ENCODE measurements around the gene TRIP6. TPM values are rescaled to one million over a fixed set of nuclear protein-coding genes. Genes with fewer than 3 reads are reported as not detected.

The TRIP6 gene
- total RNA-seq, 2 experiments from 2014 or later = 33.6 to 35.8 TPM

DNA sequence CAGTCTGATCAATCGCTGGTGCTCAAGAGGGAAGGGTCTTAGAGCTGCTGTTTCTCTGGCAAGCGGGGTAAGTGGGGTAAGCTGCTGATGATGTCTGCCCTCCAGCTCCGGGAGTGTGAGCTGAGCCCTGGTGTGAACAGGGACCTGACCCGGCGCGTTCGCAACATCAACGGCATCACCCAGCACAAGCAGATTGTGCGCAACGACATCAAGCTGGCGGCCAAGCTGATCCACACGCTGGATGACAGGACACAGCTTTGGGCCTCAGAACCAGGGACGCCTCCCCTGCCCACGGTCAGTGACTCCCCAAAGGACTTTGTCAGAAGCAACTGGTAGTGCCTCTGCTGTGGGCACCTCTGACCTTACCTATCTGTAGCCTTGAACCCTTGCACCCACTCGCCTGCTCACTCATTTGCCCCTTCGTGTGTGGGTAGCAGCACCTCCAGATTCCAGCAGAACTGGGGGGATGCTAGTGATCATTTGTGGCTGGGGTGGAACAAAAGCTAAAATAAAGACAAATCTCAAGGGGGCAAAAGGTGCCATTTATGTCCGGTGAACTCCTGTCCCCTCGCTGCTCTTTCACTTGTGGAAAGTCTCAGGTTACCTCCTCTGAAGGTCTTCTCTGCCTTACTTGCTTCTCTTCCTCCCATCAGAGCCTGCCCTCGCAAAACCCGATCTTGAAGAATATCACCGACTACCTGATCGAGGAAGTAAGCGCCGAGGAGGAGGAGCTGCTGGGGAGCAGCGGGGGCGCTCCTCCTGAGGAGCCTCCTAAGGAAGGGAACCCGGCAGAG is 19.2 kb downstream of the TRIP6 start:
- POLR2A ChIA-PET = interaction anchor here (6.2 kb wide), 1 partner anchor 10 kb away, joined by 71 read pairs; the partner anchor contains the start of gene SRRT
- CTCF ChIA-PET = interaction anchor here (0.9 to 4.6 kb wide), 2 partner anchors 9 to 11 kb away, joined by 3 to 25 read pairs; partner anchors contain the start of genes ACHE and SRRT

- POLR2A ChIA-PET = interaction anchor here (6.2 kb wide), 1 partner anchor 11 kb away, joined by 71 read pairs; the partner anchor contains the start of gene SRRT
- CTCF ChIA-PET = interaction anchor here (0.7 to 4.6 kb wide), 4 partner anchors 8 to 331 kb away, joined by 3 to 25 read pairs (median 3); partner anchors contain the start of genes ACHE, PLOD3, SLC12A9 and SRRT
Measured at GRCh38 chr7:100886936-100887515, 19.8 kb downstream of the TRIP6 start.

DNA sequence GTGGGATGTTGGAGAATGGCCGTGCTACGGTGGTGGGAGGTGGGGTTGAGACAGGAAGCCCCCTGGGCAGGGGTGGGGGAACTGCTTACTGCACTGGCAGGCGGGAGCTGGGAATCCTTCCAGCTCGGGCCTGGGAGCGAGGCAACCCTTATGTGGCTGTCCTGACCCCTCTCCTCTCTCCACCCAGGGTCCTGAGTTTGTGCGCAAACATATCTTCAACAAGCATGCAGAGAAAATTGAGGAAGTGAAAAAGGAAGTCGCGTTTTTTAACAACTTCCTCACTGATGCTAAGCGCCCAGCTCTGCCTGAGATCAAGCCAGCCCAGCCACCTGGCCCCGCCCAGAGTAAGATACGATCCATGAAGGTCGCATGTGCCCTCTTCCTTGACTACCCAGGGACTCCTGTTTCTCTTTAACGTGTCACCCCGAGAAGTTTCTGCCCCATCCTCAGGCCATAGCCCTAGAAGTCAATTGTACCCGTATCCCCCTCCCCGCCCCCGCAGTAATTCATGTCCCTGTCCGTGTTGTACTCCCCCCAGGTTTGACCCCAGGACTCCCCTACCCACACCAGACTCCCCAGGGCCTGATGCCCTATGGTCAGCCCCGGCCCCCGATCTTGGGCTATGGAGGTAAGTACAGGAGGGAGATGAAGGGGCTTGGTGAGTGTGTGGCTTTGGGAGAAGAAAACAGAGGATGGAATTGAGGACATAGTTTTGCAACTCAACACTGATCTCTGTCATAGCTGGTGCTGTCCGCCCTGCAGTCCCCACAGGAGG is 20.5 kb downstream of the TRIP6 start:
- POLR2A ChIA-PET = interaction anchor here (6.2 kb wide), 1 partner anchor 12 kb away, joined by 71 read pairs; the partner anchor contains the start of gene SRRT
- CTCF ChIA-PET = interaction anchor here (0.6 to 4.6 kb wide), 6 partner anchors 8 to 330 kb away, joined by 3 to 25 read pairs (median 3); partner anchors contain the start of genes ACHE, PLOD3, POP7 and SLC12A9

- CTCF ChIA-PET = interaction anchor here (0.6 to 4.6 kb wide), 9 partner anchors 13 to 363 kb away, joined by 3 to 25 read pairs (median 4); partner anchors contain the start of genes POP7, SLC12A9, SRRT and TRIM56
Measured at GRCh38 chr7:100888291-100888987, 21.3 kb downstream of the TRIP6 start.

DNA sequence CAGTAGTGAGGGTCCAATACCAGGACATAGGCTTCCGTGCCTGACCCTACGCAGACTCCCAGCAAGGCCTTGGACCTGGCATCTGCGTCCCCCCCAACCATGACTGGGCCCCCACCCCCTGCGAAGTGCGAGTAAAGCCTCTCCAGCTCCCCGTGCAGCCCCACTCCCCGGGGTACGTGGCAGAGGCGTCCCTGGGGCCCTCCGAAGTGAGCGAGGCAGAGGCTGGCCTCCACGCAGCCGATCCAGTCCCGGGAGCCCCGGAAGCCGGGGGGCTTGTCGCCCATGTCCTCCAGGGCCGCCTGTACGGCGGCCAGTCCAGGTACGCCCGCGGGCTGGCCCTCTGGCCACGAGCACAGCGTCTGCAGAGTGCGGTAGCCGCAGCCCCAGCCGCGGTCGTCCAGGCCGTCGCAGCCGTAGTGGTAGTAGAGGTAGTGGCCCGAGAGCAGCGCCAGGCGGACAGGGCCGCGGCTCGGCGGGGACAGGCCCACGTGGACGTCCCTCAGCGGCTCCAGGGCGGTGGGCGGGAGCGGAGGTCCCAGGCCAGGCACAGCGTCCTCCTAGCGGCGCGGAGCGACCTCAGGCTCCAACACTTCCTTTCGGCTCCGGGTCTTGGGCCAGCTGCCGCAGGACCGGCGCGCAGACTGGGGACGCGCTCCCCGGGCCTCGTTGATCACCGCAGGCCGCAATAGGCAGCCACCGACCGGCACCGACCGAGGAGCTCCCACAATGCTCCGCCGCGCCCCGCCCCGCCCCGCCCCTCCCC is 22.0 kb downstream of the TRIP6 start, which contains the start of gene UFSP1:
TSS of gene UFSP1 (minus strand) at position 728 of the 763 bp plus-strand sequence. CDS start at position 284, 444 bp downstream.
- CTCF ChIA-PET = interaction anchor here (0.6 to 4.6 kb wide), 14 partner anchors 9 to 467 kb away, joined by 3 to 25 read pairs (median 4); partner anchors contain the start of genes POP7, SLC12A9, SRRT and TRIM56
- POLR2A ChIA-PET = interaction anchor here (0.6 to 6.2 kb wide), 8 partner anchors 13 to 1895 kb away, joined by 3 to 71 read pairs (median 6); partner anchors contain the start of genes SLC12A9, SRRT and TRIM56

More at GRCh38 chr7:100888291-100888987, 21.3 kb downstream of the TRIP6 start:
- POLR2A ChIA-PET = interaction anchor here (0.7 to 6.2 kb wide), 3 partner anchors 12 to 1894 kb away, joined by 3 to 71 read pairs (median 5); partner anchors contain the start of gene SRRT

DNA sequence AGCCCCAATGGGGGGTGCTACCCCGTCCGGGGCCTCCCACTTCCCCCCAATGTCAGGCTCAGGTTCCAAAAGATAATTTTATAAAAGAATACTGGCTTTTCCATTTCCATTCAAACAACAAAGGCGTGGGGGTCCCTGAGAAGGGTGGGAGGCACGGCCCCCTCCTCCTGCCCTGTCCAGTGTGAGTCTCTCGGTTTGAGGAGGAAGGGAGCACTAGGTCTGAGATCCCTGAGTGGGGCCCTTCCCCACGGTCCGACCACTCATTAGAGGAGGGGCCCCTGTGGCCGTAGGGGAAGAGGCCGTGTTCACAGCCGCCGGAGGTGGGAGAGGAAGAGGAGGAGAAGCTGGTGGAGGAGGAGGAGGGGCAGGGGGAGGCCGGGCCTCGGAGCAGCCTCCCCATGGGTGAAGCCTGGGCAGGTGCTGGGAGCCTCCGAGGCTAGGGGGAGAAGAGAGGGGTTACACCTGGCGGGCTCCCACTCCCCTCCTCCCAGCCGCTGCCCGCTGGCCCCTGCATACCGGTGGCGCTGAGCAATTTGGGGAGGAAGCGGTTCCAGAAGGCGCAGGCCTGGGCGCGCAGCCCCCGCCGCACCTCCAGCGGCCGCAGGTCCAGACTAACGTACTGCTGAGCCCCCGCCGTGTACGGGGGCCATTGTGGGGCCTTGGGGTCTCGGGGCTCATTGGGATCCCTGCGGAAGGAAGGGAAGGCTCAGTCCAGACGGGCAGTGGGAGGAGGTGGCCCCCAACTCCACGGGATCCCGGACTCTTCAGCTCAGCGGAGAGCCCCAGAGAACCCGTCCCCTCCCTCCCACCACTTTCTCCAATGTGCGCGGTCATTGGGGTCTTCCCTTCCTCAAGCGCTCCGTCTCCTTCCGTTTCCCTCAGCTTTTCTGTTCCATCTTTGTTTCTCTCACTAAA is 23.7 kb downstream of the TRIP6 start:
- POLR2A ChIA-PET = interaction anchor here (0.6 to 6.2 kb wide), 4 partner anchors 15 to 312 kb away, joined by 3 to 71 read pairs (median 6); partner anchors contain the start of genes SRRT and TRIM56

DNA sequence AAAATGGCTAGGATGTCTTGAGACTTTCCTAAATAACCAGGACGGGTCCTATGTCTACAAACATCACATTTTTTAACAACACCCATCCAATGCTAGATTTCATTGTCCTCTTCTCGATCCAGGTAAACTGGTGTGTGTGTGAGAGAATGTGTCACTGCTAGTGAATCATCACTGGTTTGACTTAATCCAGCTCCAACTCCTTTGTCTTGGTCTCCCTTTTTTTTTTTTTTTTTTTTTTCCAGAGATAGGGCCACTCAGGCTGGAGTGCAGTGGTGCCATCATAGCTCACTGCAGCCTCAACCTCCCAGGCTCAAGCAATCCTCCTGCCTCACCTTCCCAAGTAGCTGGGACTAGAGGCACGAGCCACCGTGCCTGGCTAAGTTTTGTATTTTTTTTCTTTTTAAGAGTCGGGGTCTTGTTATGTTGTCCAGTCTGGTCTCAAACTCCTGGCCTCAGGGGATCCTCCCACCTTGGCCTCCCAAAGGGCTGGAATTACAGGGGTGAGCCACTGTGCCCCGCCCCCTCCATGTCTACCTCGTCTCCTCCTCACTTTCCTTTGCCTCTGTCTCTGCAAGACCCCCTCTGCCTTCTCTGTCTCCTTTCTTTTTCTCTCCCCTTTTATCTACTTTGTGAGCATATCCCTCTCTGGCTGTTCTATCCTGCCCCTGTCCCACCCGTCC is 24.5 kb downstream of the TRIP6 start:
- ChIA-PET CTCF (interaction anchor here (0.6 to 0.8 kb wide), 3 partner anchors 39 to 735 kb away, joined by 3 to 4 read pairs (median 4); partner anchors contain the start of gene SLC12A9), POLR2A (interaction anchor here (0.6 to 6.2 kb wide), 3 partner anchors 16 to 311 kb away, joined by 3 to 71 read pairs (median 4); partner anchors contain the start of gene SRRT)

More for the DNA sequence above, 23.7 kb downstream of the TRIP6 start:
- CTCF ChIA-PET = interaction anchor here (0.6 to 1.3 kb wide), 5 partner anchors 7 to 734 kb away, joined by 3 to 8 read pairs (median 4); partner anchors contain the start of gene SLC12A9

DNA sequence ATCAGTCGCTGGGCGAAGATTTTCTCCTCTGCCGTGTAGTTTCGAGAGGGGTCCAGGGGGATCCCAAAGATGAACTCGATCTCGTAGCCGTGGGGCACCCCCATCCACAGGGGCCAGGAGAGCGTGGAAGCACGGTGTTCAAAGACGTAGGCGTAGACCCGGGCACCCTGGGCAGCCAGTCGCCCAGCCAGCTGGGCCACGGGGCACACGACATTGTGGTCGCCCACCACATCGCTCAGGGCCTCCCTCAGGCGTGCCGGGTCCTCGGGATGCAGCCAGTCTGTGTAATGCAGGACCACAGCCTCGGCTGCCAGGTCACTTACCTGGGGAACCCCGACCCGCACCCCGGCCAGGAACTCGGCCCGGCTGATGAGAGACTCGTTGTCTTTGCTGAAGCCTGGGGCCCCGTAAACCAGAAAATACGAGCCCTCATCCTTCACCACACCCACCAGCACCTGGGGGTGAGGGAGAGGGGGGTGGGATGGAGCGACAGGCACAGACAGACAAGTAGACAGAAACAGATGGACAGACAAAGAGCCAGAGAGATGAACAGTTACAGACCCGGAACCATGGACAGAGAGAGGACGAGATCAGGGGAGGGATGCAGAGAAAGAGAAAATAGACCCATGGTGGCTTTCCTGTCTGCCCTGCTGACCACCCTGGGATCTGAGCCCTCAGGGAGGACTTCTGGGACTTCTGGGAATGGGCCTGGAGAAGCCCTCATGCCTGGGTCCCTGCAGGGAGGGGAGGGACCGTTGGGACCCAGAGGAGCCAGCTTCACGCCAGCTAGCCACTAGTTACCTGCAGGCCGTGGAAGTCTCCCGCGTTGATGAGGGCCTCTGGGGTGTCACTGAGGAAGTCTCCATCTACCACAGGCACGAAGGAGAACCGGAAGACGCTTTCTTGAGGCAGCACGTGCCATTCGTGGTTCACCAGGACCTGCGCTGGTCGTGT is 25.5 kb downstream of the TRIP6 start:
- ChIA-PET POLR2A (no interaction called here), CTCF (no interaction called here)

DNA sequence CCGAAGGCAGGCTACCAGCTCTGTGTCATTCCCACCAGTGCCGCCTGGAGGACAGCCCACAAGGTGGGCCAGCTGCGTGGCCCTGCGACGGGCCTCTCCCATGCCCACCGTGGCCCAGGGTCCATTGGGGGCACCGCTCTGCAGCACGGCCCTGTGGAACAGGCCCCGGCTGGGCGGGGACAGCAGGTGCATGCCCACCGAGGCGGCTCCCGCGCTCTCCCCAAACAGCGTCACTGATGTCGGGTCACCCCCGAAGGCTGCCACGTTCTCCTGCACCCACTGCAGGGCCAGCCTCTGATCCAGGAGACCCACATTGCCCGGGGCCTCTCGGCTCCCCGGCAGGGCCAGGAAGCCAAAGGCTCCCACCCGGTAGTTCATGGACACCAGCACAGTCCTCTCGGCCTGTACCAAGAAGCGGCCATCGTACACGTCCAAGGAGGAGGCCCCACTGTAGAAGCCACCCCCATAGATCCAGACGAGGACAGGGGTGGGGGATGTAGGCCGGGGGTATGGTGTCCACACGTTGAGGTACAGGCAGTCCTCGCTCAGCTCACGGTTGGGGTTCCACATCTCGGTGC is 26.2 kb downstream of the TRIP6 start:
- POLR2A ChIA-PET = no interaction called here
- CTCF ChIA-PET = no interaction called here

DNA sequence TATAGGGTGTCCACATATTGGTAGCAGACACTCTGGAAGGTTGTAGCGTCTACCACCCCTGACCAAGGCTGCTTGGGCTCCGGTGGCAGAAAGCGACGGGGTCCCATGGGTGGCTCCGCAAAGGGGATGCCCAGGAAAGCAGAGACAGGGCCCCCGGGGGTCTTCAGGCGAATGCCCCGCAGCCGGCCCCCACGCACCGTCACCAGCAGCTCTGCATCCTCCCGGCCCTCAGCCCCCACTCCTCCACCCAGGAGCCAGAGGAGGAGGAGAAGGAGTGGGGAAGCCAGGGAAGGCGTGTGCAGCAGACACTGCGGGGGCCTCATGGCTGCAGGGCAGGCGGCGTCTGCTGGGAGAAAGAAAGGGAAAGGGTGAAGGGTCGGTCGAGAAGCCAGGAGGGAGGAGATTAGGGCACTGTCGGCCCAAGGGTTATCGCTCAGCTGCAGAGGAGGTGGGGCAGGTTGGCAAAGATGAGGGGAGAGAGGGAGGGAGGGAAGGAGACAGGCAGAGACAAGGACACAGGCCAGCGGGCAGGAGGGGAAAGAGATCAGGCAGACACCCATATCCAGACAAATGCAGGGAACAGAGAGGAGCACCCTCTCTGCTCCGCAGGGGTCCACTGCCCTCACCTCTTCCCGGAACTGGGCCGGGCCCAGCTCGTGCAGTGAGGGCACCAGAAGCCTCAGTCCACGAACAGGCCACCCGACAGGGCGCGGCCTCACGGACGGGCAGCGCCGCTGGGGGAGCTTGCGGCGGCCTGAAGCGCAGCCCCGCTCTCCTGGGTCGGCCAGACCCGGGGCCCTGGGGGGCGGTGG is 26.9 kb downstream of the TRIP6 start:
- ChIA-PET POLR2A (no interaction called here), CTCF (interaction anchor here (0.6 to 2.2 kb wide), 12 partner anchors 16 to 248 kb away, joined by 3 to 9 read pairs (median 4); partner anchors contain the start of gene TRIM56)

DNA sequence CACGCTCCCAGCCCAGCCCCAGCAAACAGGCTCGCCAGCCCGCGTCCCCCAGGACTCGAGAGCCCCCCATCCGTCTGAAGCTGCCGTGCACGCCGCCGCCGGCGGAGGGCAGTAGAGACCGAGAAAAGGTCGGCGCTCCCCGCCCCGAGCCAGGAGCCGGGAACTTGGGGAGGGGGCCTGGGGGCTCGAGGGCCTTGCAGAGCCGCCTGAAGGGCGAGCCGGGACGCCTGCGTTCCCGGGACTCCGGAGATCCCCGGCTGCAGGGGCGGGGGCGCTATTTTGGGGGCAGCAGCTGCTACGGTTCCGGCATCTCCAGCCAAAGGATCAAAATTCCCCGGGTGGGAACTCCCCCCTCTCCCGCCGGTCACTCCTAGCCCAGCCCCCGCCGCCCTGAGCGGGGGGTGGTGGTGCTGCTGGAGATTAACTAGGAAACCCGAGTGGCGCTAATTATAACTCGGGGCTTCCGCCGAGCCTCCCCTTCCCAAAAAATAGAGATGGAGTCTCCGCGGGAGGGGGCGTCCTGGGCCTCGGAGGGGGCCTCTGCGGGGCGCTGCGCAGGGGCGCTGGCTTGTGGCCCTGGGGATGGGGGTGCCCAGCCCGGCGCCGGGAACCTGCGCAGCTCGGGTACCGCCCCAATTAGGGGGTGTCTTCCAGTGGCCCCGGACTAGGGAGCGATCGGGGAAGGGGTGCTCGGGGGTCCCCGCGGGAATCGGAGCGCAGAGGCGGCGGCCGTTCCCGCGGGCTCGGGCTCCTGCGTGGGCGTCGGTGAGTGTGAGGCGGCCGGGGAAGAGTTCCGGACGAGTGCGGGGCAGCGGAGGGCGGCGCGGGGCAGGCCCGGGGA is 27.9 kb downstream of the TRIP6 start:
- CTCF ChIA-PET = interaction anchor here (0.6 to 2.2 kb wide), 15 partner anchors 8 to 247 kb away, joined by 3 to 9 read pairs (median 3); partner anchors contain the start of gene TRIM56
- POLR2A ChIA-PET = no interaction called here

DNA sequence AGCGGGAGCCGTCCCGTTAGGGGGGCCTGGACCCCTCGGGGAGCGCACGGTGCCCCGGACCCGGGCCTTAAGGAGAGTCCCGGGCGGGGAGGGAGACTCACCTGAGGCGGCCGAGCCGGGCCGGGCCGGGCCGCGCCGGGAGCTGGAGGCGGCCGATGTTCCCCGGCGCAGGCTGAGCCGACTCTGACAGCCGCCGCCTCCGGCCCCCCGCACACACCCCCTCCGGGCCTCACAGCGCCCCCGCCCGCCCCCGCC is 28.4 kb downstream of the TRIP6 start, which contains the start of gene ACHE:
TSS of gene ACHE (minus strand) at position 188 of the 255 bp plus-strand sequence. CDS start 1,656 bp downstream, outside the sequence.
- ChIA-PET CTCF (interaction anchor here (1.1 to 2.2 kb wide), 3 partner anchors 8 to 189 kb away, joined by 3 to 9 read pairs (median 8); partner anchors contain the start of gene TRIM56), POLR2A (no interaction called here)

Data from activated CD8-positive, alpha-beta memory T cell treated with anti-CD3 and anti-CD28 coated beads for 36 hours (primary cell).